GM12878 (cell line): ENCODE results near the gene EIF4E1B. TPM values are rescaled to one million over a fixed set of nuclear protein-coding genes. Genes with fewer than 3 reads are reported as not detected.

Experiments
- CTCF ChIP-seq, 3 experiments: IDR thresholded peaks in 2 of 3; conservative IDR thresholded peaks in 1 of 3; 2 replicates each; pipeline ENCODE4 v1.5.1; 2011; ENCODE audit warnings: low read depth in 3 of 3, low read length in 3 of 3, mild to moderate bottlenecking in 3 of 3, control low read depth in 2 of 3, moderate library complexity in 2 of 3, inconsistent platforms in 1 of 3, mixed read lengths in 1 of 3; ENCODE audit not compliant: control insufficient read depth in 2 of 3, insufficient read depth in 1 of 3; ENCODE audit errors: extremely low read depth in 1 of 3
- EGR1 ChIP-seq, 2 experiments: IDR thresholded peaks; 1 replicate in 1 of 2; 2 replicates in 1 of 2; pipeline ENCODE4 v1.6.1; 2011 to 2012; ENCODE audit warnings: low read depth in 2 of 2, low read length in 2 of 2, borderline replicate concordance in 1 of 2, mild to moderate bottlenecking in 1 of 2, moderate library complexity in 1 of 2
- FOXK2 ChIP-seq: fragments of 450-650 bp; IDR thresholded peaks from 2 replicates; pipeline ENCODE4 v1.6.1; 2017; ENCODE audit warnings: mild to moderate bottlenecking, moderate library complexity
- HDGF ChIP-seq: fragments of 450-650 bp; IDR thresholded peaks from 2 replicates; pipeline ENCODE4 v1.6.1; 2016; ENCODE audit warnings: antibody characterized with exemption
- IKZF2 ChIP-seq, 2 experiments: fragments of 450-650 bp; IDR thresholded peaks; 2 replicates each; pipeline ENCODE4 v1.6.1; 2017; ENCODE audit warnings: mild to moderate bottlenecking in 2 of 2, moderate library complexity in 2 of 2
- IRF4 ChIP-seq: IDR thresholded peaks from 2 replicates; pipeline ENCODE4 v1.6.1; 2011; ENCODE audit warnings: low read depth, low read length
- JUND ChIP-seq: IDR thresholded peaks from 2 replicates; pipeline ENCODE4 v1.6.1; 2012; ENCODE audit warnings: low read depth, mild to moderate bottlenecking, low read length, improper control_type of control experiment, moderate library complexity
- MLLT1 ChIP-seq: fragments of 450-650 bp; IDR thresholded peaks from 2 replicates; pipeline ENCODE4 v1.6.1; 2016; ENCODE audit warnings: mild to moderate bottlenecking
- MYC ChIP-seq: IDR thresholded peaks from 2 replicates; pipeline ENCODE4 v1.6.1; 2011; ENCODE audit warnings: mild to moderate bottlenecking, low read length, moderate library complexity, inconsistent platforms; ENCODE audit not compliant: insufficient read depth, insufficient replicate concordance, insufficient read length, severe bottlenecking
- NBN ChIP-seq: fragments of 450-650 bp; IDR thresholded peaks from 2 replicates; pipeline ENCODE4 v1.6.1; 2016
- NR2C1 ChIP-seq: fragments of 450-650 bp; IDR thresholded peaks from 2 replicates; pipeline ENCODE4 v1.6.1; 2017; ENCODE audit warnings: antibody characterized with exemption, mild to moderate bottlenecking, moderate library complexity
- RAD21 ChIP-seq: IDR thresholded peaks from 2 replicates; pipeline ENCODE4 v1.6.1; 2011; ENCODE audit warnings: mild to moderate bottlenecking, low read depth, low read length, moderate library complexity; ENCODE audit not compliant: insufficient read depth
- RB1 ChIP-seq: fragments of 450-650 bp; formaldehyde crosslinking; IDR thresholded peaks from 2 replicates; pipeline ENCODE4 v1.6.1; 2017; ENCODE audit warnings: mild to moderate bottlenecking, borderline replicate concordance
- RBBP5 ChIP-seq: fragments of 200-600 bp; sonication (generic); conservative IDR thresholded peaks from 2 replicates; pipeline ENCODE4 v1.6.1; 2016
- RUNX3 ChIP-seq: IDR thresholded peaks from 2 replicates; pipeline ENCODE4 v1.6.1; 2012; ENCODE audit warnings: low read length, inconsistent platforms
- SIX5 ChIP-seq: IDR thresholded peaks from 2 replicates; pipeline ENCODE4 v1.6.1; 2011; ENCODE audit warnings: mild to moderate bottlenecking, low read depth, low read length, moderate library complexity; ENCODE audit not compliant: severe bottlenecking
- SMARCA5 ChIP-seq: fragments of 450-650 bp; IDR thresholded peaks from 2 replicates; pipeline ENCODE4 v1.6.1; 2017; ENCODE audit warnings: mild to moderate bottlenecking
- SMC3 ChIP-seq: IDR thresholded peaks from 2 replicates; pipeline ENCODE4 v1.6.1; 2011; ENCODE audit warnings: low read length, improper control_type of control experiment, borderline replicate concordance
- SP1 ChIP-seq: IDR thresholded peaks from one replicate; pipeline ENCODE4 v1.6.1; 2011; ENCODE audit warnings: low read depth, low read length
- WRNIP1 ChIP-seq: IDR thresholded peaks from 2 replicates; pipeline ENCODE4 v1.6.1; 2011; ENCODE audit warnings: low read depth, low read length, improper control_type of control experiment, borderline replicate concordance
- YY1 ChIP-seq: IDR thresholded peaks from 2 replicates; pipeline ENCODE4 v1.6.1; 2011; ENCODE audit warnings: low read depth, mild to moderate bottlenecking, low read length
- ZNF207 ChIP-seq: fragments of 450-650 bp; IDR thresholded peaks from 2 replicates; pipeline ENCODE4 v1.6.1; 2014; ENCODE audit warnings: antibody characterized with exemption, mild to moderate bottlenecking, borderline replicate concordance
- ZNF592 ChIP-seq: fragments of 450-650 bp; IDR thresholded peaks from 2 replicates; pipeline ENCODE4 v1.6.1; 2017; ENCODE audit warnings: mild to moderate bottlenecking, moderate library complexity
- polyA plus RNA-seq, 11 experiments: library from polyadenylated mRNA; depleted of rRNA in 4 of 11; unstranded in 6 of 11; stranded (reverse) in 5 of 11; fragments of >200 nt; fragmentation: Nextera tagmentation in 4 of 11; fragmentation: Illumina TruSeq in 1 of 11; extraction: Ambion mirVana in 4 of 11; extraction: Trizol in 1 of 11; gene quantifications; 1 replicate in 1 of 11; 2 replicates in 10 of 11; pipeline versions ENCODE4 v1.2.1 to v1.2.3, GENCODE V29; 2011 to 2016; ENCODE audit warnings: inconsistent platforms in 2 of 11, missing spikeins in 2 of 11, low read depth in 1 of 11
- total RNA-seq, 4 experiments: library from RNA; depleted of rRNA in 3 of 4; stranded (reverse); fragments of >200 nt in 3 of 4; fragmentation: Illumina TruSeq in 1 of 4; extraction: Trizol in 1 of 4; gene quantifications; 2 replicates each; pipeline versions ENCODE4 v1.2.1 to v1.2.3, GENCODE V29; 2013 to 2021

The EIF4E1B gene
- total and polyA plus RNA-seq, 10 of the 15 experiments (the other 5 are each of a cell fraction or from before 2014, with no cell fraction given), result not detected

GRCh38 chr5:176660860-176661641, 30.6 kb downstream of the EIF4E1B start (continued):
- TF ChIP-seq SMARCA5, result 0 out of 2 replicates have a peak, but pooled peaks have one; percentile 65
- TF ChIP-seq EGR1 (IDR thresholded peaks at IDR 0.05; ENCODE audit: borderline replicate concordance in 1 of 2, low read depth in 2 of 2, low read length in 2 of 2), result peak; percentile 84 to 98
- no peak for TF ChIP-seq SIX5
- no peak for TF ChIP-seq HDGF
- no peak for TF ChIP-seq ZNF592
- TF ChIP-seq WRNIP1, result no peak
- TF ChIP-seq SP1, result no peak
- peak; percentile 95 to 98 (median 96); a peak in 5 of 6 replicates for TF ChIP-seq CTCF (IDR thresholded peaks at IDR 0.05 in 2 of 3, conservative IDR thresholded peaks at IDR 0.05 in 1 of 3; ENCODE audit: control insufficient read depth in 2 of 3, extremely low read depth in 1 of 3, insufficient read depth in 1 of 3, low read depth in 3 of 3, low read length in 3 of 3)
- TF ChIP-seq SMC3, result peak; percentile 91
- TF ChIP-seq IKZF2 (IDR thresholded peaks at IDR 0.05), result no peak
- 0 out of 2 replicates have a peak, but pooled peaks have one; percentile 26 for TF ChIP-seq IRF4
- TF ChIP-seq RB1, result peak; percentile 64; the same call in 1 of the 2 replicates
- TF ChIP-seq MYC, result no peak
- no peak for TF ChIP-seq NR2C1
- peak; percentile 88 for TF ChIP-seq RAD21
- no peak for TF ChIP-seq JUND
- TF ChIP-seq RUNX3, result peak; percentile 28; the same call in 1 of the 2 replicates
- TF ChIP-seq YY1, result peak; percentile 52
- TF ChIP-seq MLLT1, result no peak
- TF ChIP-seq ZNF207, result no peak
- no peak for TF ChIP-seq RBBP5
- TF ChIP-seq NBN, result 0 out of 2 replicates have a peak, but pooled peaks have one; percentile 20
- no peak for TF ChIP-seq FOXK2
